Measurements from ENCODE around the gene ARHGAP22. TPM values are rescaled to one million over a fixed set of nuclear protein-coding genes. Genes with fewer than 3 reads are reported as not detected.

Gene ARHGAP22
- total and polyA plus RNA-seq, 2 experiments from 2014 or later, result 4.8 to 10.7 TPM

DNA sequence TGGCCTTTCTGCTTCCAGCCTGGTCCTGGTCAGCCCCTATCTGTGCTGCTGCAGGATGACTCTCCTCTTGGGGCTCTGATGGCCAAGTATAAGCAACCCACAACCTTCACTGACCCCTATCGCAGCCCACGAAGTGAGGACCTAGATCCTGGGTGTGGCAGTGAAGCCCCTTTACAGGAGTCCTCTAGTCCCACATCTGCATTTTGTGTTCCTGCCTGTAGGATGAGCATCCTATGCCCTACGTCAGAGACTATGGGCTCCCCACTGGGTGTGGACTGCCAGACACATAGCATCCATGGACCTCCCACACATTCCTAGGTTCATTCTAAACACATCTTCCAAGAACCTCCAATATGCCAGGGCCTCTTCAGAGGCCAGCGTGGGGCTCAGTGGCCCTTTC, 29.0 kb downstream of the ARHGAP22 start (continued):
- TF ChIP-seq, protein P1, sequence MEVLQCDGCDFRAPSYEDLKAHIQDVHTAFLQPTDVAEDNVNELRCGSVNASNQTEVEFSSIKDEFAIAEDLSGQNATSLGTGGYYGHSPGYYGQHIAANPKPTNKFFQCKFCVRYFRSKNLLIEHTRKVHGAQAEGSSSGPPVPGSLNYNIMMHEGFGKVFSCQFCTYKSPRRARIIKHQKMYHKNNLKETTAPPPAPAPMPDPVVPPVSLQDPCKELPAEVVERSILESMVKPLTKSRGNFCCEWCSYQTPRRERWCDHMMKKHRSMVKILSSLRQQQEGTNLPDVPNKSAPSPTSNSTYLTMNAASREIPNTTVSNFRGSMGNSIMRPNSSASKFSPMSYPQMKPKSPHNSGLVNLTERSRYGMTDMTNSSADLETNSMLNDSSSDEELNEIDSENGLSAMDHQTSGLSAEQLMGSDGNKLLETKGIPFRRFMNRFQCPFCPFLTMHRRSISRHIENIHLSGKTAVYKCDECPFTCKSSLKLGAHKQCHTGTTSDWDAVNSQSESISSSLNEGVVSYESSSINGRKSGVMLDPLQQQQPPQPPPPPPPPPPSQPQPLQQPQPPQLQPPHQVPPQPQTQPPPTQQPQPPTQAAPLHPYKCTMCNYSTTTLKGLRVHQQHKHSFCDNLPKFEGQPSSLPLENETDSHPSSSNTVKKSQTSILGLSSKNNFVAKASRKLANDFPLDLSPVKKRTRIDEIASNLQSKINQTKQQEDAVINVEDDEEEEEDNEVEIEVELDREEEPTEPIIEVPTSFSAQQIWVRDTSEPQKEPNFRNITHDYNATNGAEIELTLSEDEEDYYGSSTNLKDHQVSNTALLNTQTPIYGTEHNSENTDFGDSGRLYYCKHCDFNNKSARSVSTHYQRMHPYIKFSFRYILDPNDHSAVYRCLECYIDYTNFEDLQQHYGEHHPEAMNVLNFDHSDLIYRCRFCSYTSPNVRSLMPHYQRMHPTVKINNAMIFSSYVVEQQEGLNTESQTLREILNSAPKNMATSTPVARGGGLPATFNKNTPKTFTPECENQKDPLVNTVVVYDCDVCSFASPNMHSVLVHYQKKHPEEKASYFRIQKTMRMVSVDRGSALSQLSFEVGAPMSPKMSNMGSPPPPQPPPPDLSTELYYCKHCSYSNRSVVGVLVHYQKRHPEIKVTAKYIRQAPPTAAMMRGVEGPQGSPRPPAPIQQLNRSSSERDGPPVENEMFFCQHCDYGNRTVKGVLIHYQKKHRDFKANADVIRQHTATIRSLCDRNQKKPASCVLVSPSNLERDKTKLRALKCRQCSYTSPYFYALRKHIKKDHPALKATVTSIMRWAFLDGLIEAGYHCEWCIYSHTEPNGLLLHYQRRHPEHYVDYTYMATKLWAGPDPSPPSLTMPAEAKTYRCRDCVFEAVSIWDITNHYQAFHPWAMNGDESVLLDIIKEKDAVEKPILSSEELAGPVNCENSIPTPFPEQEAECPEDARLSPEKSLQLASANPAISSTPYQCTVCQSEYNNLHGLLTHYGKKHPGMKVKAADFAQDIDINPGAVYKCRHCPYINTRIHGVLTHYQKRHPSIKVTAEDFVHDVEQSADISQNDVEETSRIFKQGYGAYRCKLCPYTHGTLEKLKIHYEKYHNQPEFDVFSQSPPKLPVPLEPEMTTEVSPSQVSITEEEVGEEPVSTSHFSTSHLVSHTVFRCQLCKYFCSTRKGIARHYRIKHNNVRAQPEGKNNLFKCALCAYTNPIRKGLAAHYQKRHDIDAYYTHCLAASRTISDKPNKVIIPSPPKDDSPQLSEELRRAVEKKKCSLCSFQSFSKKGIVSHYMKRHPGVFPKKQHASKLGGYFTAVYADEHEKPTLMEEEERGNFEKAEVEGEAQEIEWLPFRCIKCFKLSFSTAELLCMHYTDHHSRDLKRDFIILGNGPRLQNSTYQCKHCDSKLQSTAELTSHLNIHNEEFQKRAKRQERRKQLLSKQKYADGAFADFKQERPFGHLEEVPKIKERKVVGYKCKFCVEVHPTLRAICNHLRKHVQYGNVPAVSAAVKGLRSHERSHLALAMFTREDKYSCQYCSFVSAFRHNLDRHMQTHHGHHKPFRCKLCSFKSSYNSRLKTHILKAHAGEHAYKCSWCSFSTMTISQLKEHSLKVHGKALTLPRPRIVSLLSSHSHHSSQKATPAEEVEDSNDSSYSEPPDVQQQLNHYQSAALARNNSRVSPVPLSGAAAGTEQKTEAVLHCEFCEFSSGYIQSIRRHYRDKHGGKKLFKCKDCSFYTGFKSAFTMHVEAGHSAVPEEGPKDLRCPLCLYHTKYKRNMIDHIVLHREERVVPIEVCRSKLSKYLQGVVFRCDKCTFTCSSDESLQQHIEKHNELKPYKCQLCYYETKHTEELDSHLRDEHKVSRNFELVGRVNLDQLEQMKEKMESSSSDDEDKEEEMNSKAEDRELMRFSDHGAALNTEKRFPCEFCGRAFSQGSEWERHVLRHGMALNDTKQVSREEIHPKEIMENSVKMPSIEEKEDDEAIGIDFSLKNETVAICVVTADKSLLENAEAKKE (CRISPR knock-in tag; IDR thresholded peaks at IDR 0.05), result no peak
- no peak for TF ChIP-seq STAT1 (IDR thresholded peaks at IDR 0.05; ENCODE audit: unreplicated experiment)
- no peak for TF ChIP-seq EZH2phosphoT487 (IDR thresholded peaks at IDR 0.05; ENCODE audit: unreplicated experiment)
- TF ChIP-seq JUNB (IDR thresholded peaks at IDR 0.05; ENCODE audit: unreplicated experiment), result no peak
- no peak for TF ChIP-seq CREB1 (CRISPR knock-in tag; IDR thresholded peaks at IDR 0.05; ENCODE audit: low read depth)

DNA sequence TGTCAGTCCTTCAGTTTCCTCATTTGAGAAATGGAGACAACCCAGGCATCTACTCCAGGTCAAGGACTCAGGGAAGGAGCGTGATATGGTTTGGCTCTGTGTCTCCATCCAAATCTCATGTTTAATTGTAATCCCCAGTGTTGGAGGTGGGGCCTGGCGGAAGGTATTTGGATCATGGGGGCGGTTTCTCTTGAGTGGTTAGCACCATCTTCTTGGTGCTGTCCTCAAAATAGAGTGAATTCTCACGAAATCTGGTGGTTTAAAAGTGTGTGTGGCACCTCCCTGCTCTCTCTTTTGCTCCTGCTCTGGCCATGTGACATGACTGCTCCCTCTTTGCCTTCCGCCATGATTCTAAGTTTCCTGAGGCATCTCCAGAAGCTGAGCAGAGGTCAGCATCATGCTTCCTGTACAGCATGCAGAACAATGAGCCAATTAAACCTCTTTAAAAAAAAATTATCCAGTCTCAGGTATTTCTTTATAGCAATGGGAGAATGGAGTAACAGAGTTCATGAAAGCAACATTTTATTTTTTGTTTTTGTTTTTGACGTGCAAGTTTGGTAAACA, 30.0 kb downstream of the ARHGAP22 start:
- no peaks in the 10 kb centered on the region; the same call in 2 of the 3 replicates for H3K9me3 Mint-ChIP-seq
- Histone ChIP-seq H3K27ac (ENCODE audit: low read depth) (no peak overlapping the region), H3K79me2 (replicated peaks; ENCODE audit: insufficient read depth) (no peaks in the 10 kb centered on the region), H3K4me1 (ENCODE audit: insufficient read depth) (peaks cover 4% of the 10 kb centered on the region), H3K36me3 (ENCODE audit: insufficient read depth) (no peaks in the 10 kb centered on the region), H3K9me2 (ENCODE audit: insufficient read depth) (peaks cover 15% of the 10 kb centered on the region; the same call in 1 of the 2 replicates), H3K4me2 (no peak overlapping the region), H4K20me1 (replicated peaks; ENCODE audit: insufficient read depth) (no peaks in the 10 kb centered on the region), H3K4me3 (no peak overlapping the region), H3K27me3 (ENCODE audit: insufficient read depth) (no peaks in the 10 kb centered on the region), H3F3A (replicated peaks; ENCODE audit: low read depth) (no peaks in the 10 kb centered on the region), H2AFZ (no peak overlapping the region)
- H3K4me1 Mint-ChIP-seq, result peaks cover 13% of the 10 kb centered on the region; the same call in 2 of the 3 replicates
- DNase-seq (ENCODE audit: low spot score) (no peak), ATAC-seq (no peak)
- H3K27me3 Mint-ChIP-seq (ENCODE audit: insufficient read depth, low read depth, poor library complexity), result peaks cover 5% of the 10 kb centered on the region
- no peak overlapping the region for H3K4me3 Mint-ChIP-seq
- no peaks in the 10 kb centered on the region for H3K36me3 Mint-ChIP-seq (ENCODE audit: low read depth)
- H3K27ac Mint-ChIP-seq, result no peak overlapping the region
- TF ChIP-seq JUNB (IDR thresholded peaks at IDR 0.05; ENCODE audit: unreplicated experiment) (no peak), REST (IDR thresholded peaks at IDR 0.05; ENCODE audit: unreplicated experiment) (no peak)

Data from GM23338 (cell line).